Activated CD8-positive, alpha-beta T cell treated with anti-CD3 and anti-CD28 coated beads, Interleukin-2, amount 10 ng/mL, durations not matched to agents 7 days and 5 days (primary cell): ENCODE results near the gene CERK. TPM values are rescaled to one million over a fixed set of nuclear protein-coding genes. Genes with fewer than 3 reads are reported as not detected.
A peak's percentile ranks its signal among the peaks of the same experiment; 100 is the strongest.

ENCODE experiments used
- ATAC-seq: fragments of 150-1000 bp; cut with Tn5 transposase; one replicate; pipeline ENCODE4 v1.10.0; 2021; ENCODE audit warnings: moderate library complexity
- CTCF ChIA-PET: fragments of 350-600 bp; sonication (Branson Sonifier 250); formaldehyde crosslinking; loops from one replicate; lab custom pipeline; 2021; ENCODE audit warnings: antibody characterized with exemption; lab: Charles Lee
- POLR2A ChIA-PET: fragments of 350-600 bp; sonication (Branson Sonifier 250); formaldehyde crosslinking; loops from one replicate; lab custom pipeline; 2021; ENCODE audit warnings: antibody characterized with exemption; lab: Charles Lee
- DNase-seq: peaks from one replicate; pipeline ENCODE4 v3.0.0-alpha.2; 2020
- H3K27ac Mint-ChIP-seq: one replicate; pipeline ENCODE4 v1.8.0; 2021; ENCODE audit warnings: mild to moderate bottlenecking, mixed read lengths
- H3K27me3 Mint-ChIP-seq: one replicate; pipeline ENCODE4 v1.8.0; 2021; ENCODE audit warnings: low read depth, mixed read lengths
- H3K36me3 Mint-ChIP-seq: one replicate; pipeline ENCODE4 v1.8.0; 2021; ENCODE audit warnings: low read depth, mixed read lengths
- H3K4me1 Mint-ChIP-seq: one replicate; pipeline ENCODE4 v1.8.0; 2021; ENCODE audit warnings: low read depth, mixed read lengths
- H3K4me3 Mint-ChIP-seq: one replicate; pipeline ENCODE4 v1.8.0; 2021; ENCODE audit warnings: mild to moderate bottlenecking, mixed read lengths
- H3K9me3 Mint-ChIP-seq: one replicate; pipeline ENCODE4 v1.8.0; 2022; ENCODE audit warnings: mixed read lengths; ENCODE audit not compliant: insufficient read depth
- total RNA-seq, 2 experiments: library from RNA; stranded (reverse); gene quantifications; one replicate each; pipeline ENCODE4 v1.2.3, GENCODE V29; 2021

Gene CERK
- total RNA-seq, 2 experiments from 2014 or later = 61.1 to 65.6 TPM

DNA sequence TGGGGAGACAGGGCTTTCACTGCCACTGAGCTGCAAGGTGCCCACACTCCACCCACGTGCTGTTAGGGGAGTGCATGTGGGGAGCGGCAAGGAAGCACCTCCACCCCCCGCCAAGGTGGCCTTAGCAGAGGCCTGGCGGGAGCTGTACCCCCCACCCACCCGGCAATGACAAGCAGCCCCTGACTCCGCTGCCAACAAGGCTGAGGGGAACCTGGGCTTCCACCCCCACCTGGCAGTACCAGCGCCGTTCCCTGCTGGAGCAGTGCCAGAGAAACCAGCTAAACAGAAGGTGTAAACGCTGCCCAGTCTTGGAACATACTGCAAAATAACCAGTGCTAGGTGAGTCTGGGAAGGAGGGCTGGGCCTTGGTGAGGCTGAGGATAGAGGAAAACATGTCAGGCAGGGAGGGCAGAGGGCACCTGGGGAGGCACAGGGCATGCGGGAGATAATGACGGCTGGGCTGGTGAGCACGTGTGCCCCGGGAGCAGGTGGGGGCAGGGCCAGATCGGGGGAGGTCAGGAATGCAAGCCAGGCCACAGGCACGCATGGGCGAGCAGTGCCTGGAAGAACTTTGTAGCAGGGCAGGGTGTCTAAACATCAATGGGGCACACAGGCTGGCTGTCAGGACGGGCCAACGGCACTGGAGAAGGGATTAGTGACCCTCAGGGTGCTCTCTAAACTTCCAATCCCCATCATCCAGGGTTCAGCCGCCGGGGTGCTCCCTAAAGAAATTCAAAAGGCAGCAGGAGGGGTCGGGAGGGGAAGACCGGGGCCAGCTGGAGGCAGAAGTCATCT lies 6.6 kb downstream of the CERK start:
- Mint-ChIP-seq H3K36me3 (peaks cover 45% of the 10 kb centered on the region), H3K27me3 (no peaks in the 10 kb centered on the region), H3K4me3 (no peak overlapping the region), H3K4me1 (peaks cover 37% of the 10 kb centered on the region), H3K9me3 (no peaks in the 10 kb centered on the region), H3K27ac (peak overlapping the region; percentile 29)
- ATAC-seq = no peak
- DNase-seq = no peak
- ChIA-PET CTCF (interaction anchor here (1.2 to 1.8 kb wide), 2 partner anchors 9 to 28 kb away, joined by 3 to 4 read pairs; no protein-coding TSS in a partner anchor), POLR2A (interaction anchor here (0.7 kb wide), 1 partner anchor 28 kb away, joined by 3 read pairs; no protein-coding TSS in a partner anchor)

DNA sequence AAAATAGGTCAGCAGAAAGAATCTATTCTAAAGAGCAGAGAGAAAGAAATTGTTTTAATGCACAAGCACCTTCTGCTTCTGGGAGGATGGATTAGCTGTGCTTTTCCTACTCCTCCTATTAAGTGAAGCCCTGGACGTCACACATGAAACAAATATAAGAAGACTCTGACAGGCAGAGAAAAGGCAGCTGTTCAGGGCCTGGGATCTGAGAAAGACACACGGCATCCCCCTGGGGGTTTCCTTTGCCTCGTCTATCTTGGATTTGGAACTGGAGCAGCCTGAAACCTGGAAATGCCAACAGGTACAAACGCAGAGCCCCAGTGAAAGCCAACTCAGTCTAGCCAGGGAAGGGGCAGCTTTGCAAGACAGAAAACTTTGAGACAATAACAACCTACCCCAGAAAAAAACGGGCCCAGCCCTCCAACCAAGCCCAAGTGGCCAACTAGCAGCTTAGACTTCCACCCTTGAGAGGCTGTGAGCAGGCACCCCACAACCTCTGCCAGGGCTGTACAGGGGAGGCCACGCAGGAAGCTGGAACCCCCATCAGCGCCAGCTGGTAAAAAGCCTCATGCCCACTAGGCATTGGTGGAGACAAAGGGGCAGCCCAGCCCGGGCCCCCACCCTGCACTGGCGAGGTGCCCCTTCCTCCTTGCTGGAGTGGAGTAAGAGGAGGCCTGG lies 7.3 kb downstream of the CERK start:
- no peak for ATAC-seq
- no peak overlapping the region for H3K4me3 Mint-ChIP-seq
- peak overlapping the region; percentile 29 for H3K27ac Mint-ChIP-seq
- H3K9me3 Mint-ChIP-seq = no peaks in the 10 kb centered on the region
- ChIA-PET CTCF (interaction anchor here (1.2 to 1.8 kb wide), 2 partner anchors 9 to 28 kb away, joined by 3 to 4 read pairs; no protein-coding TSS in a partner anchor), POLR2A (interaction anchor here (0.6 kb wide), 1 partner anchor 103 kb away, joined by 3 read pairs; no protein-coding TSS in a partner anchor)
- H3K36me3 Mint-ChIP-seq = peaks cover 43% of the 10 kb centered on the region
- peaks cover 30% of the 10 kb centered on the region for H3K4me1 Mint-ChIP-seq
- DNase-seq = no peak
- no peaks in the 10 kb centered on the region for H3K27me3 Mint-ChIP-seq

DNA sequence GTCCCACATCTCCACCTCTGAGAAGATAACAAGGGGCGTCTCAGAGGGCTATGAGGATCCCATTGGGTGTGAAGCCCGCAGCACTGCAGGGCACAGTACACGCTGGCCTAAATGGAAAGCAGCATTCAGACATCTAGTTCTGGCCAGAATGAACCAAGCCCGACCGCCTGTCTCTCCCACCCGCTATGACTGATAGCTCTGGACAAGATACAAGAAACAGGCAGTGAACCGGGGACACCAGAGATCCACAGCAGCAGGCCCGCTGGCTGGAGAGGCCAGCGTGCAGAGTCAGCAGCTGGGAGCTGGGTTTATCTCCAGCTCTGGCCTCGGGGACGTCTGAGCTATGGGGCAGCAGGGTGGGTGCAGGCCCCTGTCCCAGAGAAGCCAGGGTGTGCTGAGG lies 9.6 kb downstream of the CERK start:
- peaks cover 41% of the 10 kb centered on the region for H3K36me3 Mint-ChIP-seq
- H3K27me3 Mint-ChIP-seq = no peaks in the 10 kb centered on the region
- ChIA-PET CTCF (interaction anchor here (1.1 kb wide), 1 partner anchor 165 kb away, joined by 4 read pairs; no protein-coding TSS in a partner anchor), POLR2A (interaction anchor here (0.6 kb wide), 1 partner anchor 42 kb away, joined by 3 read pairs; no protein-coding TSS in a partner anchor)
- DNase-seq = no peak
- peaks cover 16% of the 10 kb centered on the region for H3K4me1 Mint-ChIP-seq
- no peaks in the 10 kb centered on the region for H3K9me3 Mint-ChIP-seq
- no peak for ATAC-seq
- no peak overlapping the region for H3K27ac Mint-ChIP-seq
- H3K4me3 Mint-ChIP-seq = no peak overlapping the region

GRCh38 chr22:46727813-46728364 lies 10.2 kb downstream of the CERK start:
- POLR2A ChIA-PET = interaction anchor here (0.6 kb wide), 1 partner anchor 43 kb away, joined by 3 read pairs; no protein-coding TSS in a partner anchor
- H3K4me1 Mint-ChIP-seq = peaks cover 16% of the 10 kb centered on the region
- no peak overlapping the region for H3K4me3 Mint-ChIP-seq
- no peak overlapping the region for H3K27ac Mint-ChIP-seq
- ATAC-seq (no peak), DNase-seq (no peak)
- H3K36me3 Mint-ChIP-seq = peaks cover 41% of the 10 kb centered on the region
- CTCF ChIA-PET = interaction anchor here (1.1 kb wide), 1 partner anchor 165 kb away, joined by 4 read pairs; no protein-coding TSS in a partner anchor
- H3K9me3 Mint-ChIP-seq = no peaks in the 10 kb centered on the region
- H3K27me3 Mint-ChIP-seq = no peaks in the 10 kb centered on the region

DNA sequence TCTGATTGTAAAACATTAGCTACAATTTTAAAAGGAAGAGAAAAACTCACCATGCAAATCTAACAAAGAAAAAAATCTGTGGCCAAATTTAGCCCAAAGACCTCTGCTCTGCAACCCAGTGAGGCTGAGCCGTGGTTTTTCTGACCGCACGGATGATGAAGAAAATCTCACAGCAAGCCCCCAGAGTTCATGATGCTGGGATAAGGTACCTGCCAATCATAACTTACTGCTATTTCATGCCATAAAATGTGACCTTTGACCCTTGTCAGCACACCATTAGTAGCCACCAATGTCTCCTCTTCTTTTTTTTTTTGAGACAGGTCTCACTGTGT lies 11.1 kb downstream of the CERK start:
- Mint-ChIP-seq H3K27ac (no peak overlapping the region), H3K4me3 (no peak overlapping the region), H3K9me3 (no peaks in the 10 kb centered on the region), H3K27me3 (no peaks in the 10 kb centered on the region), H3K4me1 (peaks cover 13% of the 10 kb centered on the region), H3K36me3 (peaks cover 39% of the 10 kb centered on the region)
- ChIA-PET CTCF (no interaction called here), POLR2A (no interaction called here)
- no peak for DNase-seq
- no peak for ATAC-seq

DNA sequence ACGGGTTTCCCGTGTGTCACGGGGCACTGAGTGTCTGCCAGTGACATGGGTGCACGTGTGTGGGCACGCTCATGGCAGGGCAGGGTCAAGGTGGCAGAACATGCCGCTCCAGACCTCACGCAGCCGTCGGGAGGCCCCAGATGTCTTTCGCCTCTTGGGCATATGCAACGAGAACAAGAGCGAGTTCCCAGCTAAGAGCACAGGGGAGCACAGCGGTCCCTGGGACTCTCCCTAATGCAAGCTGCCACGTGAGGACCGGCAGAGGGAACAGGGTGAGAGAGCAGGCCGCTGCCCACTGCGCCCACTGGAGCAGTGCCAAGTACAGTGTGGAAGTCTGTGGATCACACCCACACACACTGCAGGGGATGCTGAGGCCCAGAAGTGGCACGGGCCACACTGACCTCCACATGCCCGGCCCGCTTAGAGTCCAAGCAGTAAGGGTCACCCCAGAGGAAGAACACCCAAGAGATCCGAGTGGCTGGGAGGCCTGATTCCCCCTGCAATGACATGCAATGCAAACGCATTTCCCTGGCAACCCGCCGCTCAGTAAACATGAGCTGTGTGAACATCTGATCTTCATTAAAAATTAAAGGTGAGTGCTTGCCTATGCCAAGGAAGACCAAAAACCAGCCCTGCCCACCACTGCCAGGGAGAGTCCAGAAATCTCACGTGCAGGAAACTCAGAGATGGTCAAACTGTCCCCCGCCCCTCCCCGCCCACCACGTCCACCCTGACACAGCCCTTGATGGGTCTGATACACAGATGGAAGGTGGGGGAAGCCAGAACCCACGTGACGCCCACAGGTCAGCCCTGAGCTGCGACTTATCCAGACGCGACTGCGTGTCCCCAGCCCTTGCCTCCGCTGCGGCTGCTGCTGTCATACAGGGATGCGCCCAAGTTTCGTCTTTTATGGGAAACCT lies 11.7 kb downstream of the CERK start:
- Mint-ChIP-seq H3K4me1 (peaks cover 8% of the 10 kb centered on the region), H3K36me3 (peaks cover 37% of the 10 kb centered on the region), H3K9me3 (no peaks in the 10 kb centered on the region), H3K4me3 (no peak overlapping the region), H3K27ac (no peak overlapping the region), H3K27me3 (no peaks in the 10 kb centered on the region)
- ATAC-seq = no peak
- ChIA-PET POLR2A (no interaction called here), CTCF (no interaction called here)
- no peak for DNase-seq

- H3K36me3 Mint-ChIP-seq = peaks cover 38% of the 10 kb centered on the region
- no peak for ATAC-seq
- no peak overlapping the region for H3K4me3 Mint-ChIP-seq
- no peak overlapping the region for H3K27ac Mint-ChIP-seq
- no peaks in the 10 kb centered on the region for H3K27me3 Mint-ChIP-seq
- no peaks in the 10 kb centered on the region for H3K9me3 Mint-ChIP-seq
- CTCF ChIA-PET = no interaction called here
- H3K4me1 Mint-ChIP-seq = peaks cover 6% of the 10 kb centered on the region
- POLR2A ChIA-PET = no interaction called here
- no peak for DNase-seq
Observed at GRCh38 chr22:46725096-46725495, 13.0 kb downstream of the CERK start.

DNA sequence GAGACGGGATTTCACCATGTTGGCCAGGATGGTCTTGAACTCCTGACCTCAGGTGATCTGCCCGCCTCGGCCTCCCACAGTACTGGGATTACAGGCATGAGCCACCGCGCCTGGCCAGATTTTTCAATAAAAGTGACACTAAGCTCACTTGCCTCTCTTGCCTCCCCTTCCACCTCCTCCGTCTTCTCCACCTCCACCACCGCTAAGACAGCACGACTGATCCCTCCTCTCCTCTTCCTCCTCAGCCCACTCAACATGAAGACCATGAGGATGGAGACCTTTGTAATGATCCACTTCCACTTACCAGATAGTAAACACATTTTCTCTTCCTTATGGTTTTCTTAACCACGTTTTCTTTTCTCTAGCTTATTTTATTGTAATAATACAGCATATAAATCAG lies 14.2 kb downstream of the CERK start:
- no peaks in the 10 kb centered on the region for H3K27me3 Mint-ChIP-seq
- POLR2A ChIA-PET = interaction anchor here (0.6 kb wide), 1 partner anchor 86 kb away, joined by 3 read pairs; no protein-coding TSS in a partner anchor
- H3K9me3 Mint-ChIP-seq = no peaks in the 10 kb centered on the region
- peaks cover 45% of the 10 kb centered on the region for H3K36me3 Mint-ChIP-seq
- CTCF ChIA-PET = no interaction called here
- H3K4me1 Mint-ChIP-seq = peaks cover 6% of the 10 kb centered on the region
- ATAC-seq = no peak
- H3K4me3 Mint-ChIP-seq = no peak overlapping the region
- DNase-seq = no peak
- no peak overlapping the region for H3K27ac Mint-ChIP-seq

GRCh38 chr22:46721501-46722085 lies 16.5 kb downstream of the CERK start:
- no peaks in the 10 kb centered on the region for H3K9me3 Mint-ChIP-seq
- ChIA-PET CTCF (interaction anchor here (1.2 kb wide), 1 partner anchor 10 kb away, joined by 3 read pairs; no protein-coding TSS in a partner anchor), POLR2A (interaction anchor here (0.6 to 0.7 kb wide), 2 partner anchors 25 to 803 kb away, joined by 3 read pairs; no protein-coding TSS in a partner anchor)
- H3K27ac Mint-ChIP-seq = no peak overlapping the region
- H3K4me1 Mint-ChIP-seq = peaks cover 4% of the 10 kb centered on the region
- ATAC-seq (no peak), DNase-seq (no peak)
- no peak overlapping the region for H3K4me3 Mint-ChIP-seq
- H3K27me3 Mint-ChIP-seq = no peaks in the 10 kb centered on the region
- peaks cover 60% of the 10 kb centered on the region for H3K36me3 Mint-ChIP-seq

GRCh38 chr22:46719921-46720320 lies 18.1 kb downstream of the CERK start:
- no peaks in the 10 kb centered on the region for H3K27me3 Mint-ChIP-seq
- POLR2A ChIA-PET = no interaction called here
- H3K36me3 Mint-ChIP-seq = peaks cover 63% of the 10 kb centered on the region
- ATAC-seq (no peak), DNase-seq (no peak)
- no peak overlapping the region for H3K27ac Mint-ChIP-seq
- H3K9me3 Mint-ChIP-seq = no peaks in the 10 kb centered on the region
- CTCF ChIA-PET = interaction anchor here (1.0 kb wide), 2 partner anchors 13 to 157 kb away, joined by 3 read pairs; no protein-coding TSS in a partner anchor
- H3K4me1 Mint-ChIP-seq = peaks cover 4% of the 10 kb centered on the region
- no peak overlapping the region for H3K4me3 Mint-ChIP-seq
